NCI-H748 treated with DMSO at 0.1 percent for 48 hours (cell line): ENCODE results near the gene NEMP2.
A peak's percentile ranks its signal among the peaks of the same experiment; 100 is the strongest.
"Not testable (repeated sequence)": the region's sequence is repeated elsewhere in the genome, so short reads cannot be mapped to it uniquely, and the experiment has no call there.

ENCODE experiments used
- DNase-seq: peaks from one replicate; lab custom pipeline; 2025; lab: John Stamatoyannopoulos, UW

NEMP2 gene

GRCh38 chr2:190490502-190490901 is 44.0 kb downstream of the NEMP2 start:
- no peak for DNase-seq

GRCh38 chr2:190489475-190489874 is 45.0 kb downstream of the NEMP2 start:
- no peak for DNase-seq

GRCh38 chr2:190488516-190489233 is 45.8 kb downstream of the NEMP2 start:
- DNase-seq = no peak

GRCh38 chr2:190486037-190486623 is 48.4 kb downstream of the NEMP2 start:
- DNase-seq = no peak

GRCh38 chr2:190482451-190482850 is 52.1 kb downstream of the NEMP2 start:
- DNase-seq = no peak

- no peak for DNase-seq
Observed at GRCh38 chr2:190481339-190481738, 53.2 kb downstream of the NEMP2 start.

- no peak for DNase-seq
Observed at GRCh38 chr2:190478572-190479195, 55.8 kb downstream of the NEMP2 start.

- no peak for DNase-seq
Observed at GRCh38 chr2:190477661-190478454, 56.7 kb downstream of the NEMP2 start.

GRCh38 chr2:190470256-190470826 is 64.2 kb downstream of the NEMP2 start:
- DNase-seq = peak; percentile 70

GRCh38 chr2:190469771-190470170 is 64.8 kb downstream of the NEMP2 start:
- DNase-seq = peak; percentile 99

GRCh38 chr2:190468814-190469569 is 65.5 kb downstream of the NEMP2 start:
- DNase-seq = peak; percentile 99

GRCh38 chr2:190468354-190468753 is 66.2 kb downstream of the NEMP2 start:
- DNase-seq = not testable (repeated sequence)

GRCh38 chr2:190467575-190468083 is 66.9 kb downstream of the NEMP2 start:
- DNase-seq = peak; percentile 76

GRCh38 chr2:190466819-190467446 is 67.6 kb downstream of the NEMP2 start:
- DNase-seq = peak; percentile 89

GRCh38 chr2:190465060-190465459 is 69.5 kb downstream of the NEMP2 start:
- DNase-seq = no peak

GRCh38 chr2:190462611-190463010 is 71.9 kb downstream of the NEMP2 start:
- no peak for DNase-seq

GRCh38 chr2:190462181-190462580 is 72.3 kb downstream of the NEMP2 start:
- no peak for DNase-seq

- no peak for DNase-seq
Observed at GRCh38 chr2:190460487-190460886, 74.0 kb downstream of the NEMP2 start.

GRCh38 chr2:190459881-190460280 is 74.6 kb downstream of the NEMP2 start:
- no peak for DNase-seq

GRCh38 chr2:190458352-190459107 is 76.0 kb downstream of the NEMP2 start:
- DNase-seq = no peak
